ENCODE measurements around the gene SP3. TPM values are rescaled to one million over a fixed set of nuclear protein-coding genes. Genes with fewer than 3 reads are reported as not detected.

SP3 gene
- polyA plus RNA-seq, 3 donors from 2014 or later: 48.6 to 77.4 (median 53.2) TPM

- H3K36me3 Mint-ChIP-seq: no peaks in the 10 kb centered on the region
- H3K4me3 Mint-ChIP-seq: peak overlapping the region; percentile 1 to 69 (median 61)
- DNase-seq: no peak
- H3K9me3 Mint-ChIP-seq: no peaks in the 10 kb centered on the region
- peaks cover 0 to 6% (median 4%) of the 10 kb centered on the region in 3 donors for H3K27me3 Mint-ChIP-seq (ENCODE audit: low read depth in 3 of 3)
- peak overlapping the region; percentile 9 to 62 (median 44) for H3K27ac Mint-ChIP-seq
- peaks cover 56 to 70% of the 10 kb centered on the region in 2 donors for H3K4me1 Mint-ChIP-seq
Measured at GRCh38 chr2:173940208-173941020, 24.8 kb downstream of the SP3 start.

DNA sequence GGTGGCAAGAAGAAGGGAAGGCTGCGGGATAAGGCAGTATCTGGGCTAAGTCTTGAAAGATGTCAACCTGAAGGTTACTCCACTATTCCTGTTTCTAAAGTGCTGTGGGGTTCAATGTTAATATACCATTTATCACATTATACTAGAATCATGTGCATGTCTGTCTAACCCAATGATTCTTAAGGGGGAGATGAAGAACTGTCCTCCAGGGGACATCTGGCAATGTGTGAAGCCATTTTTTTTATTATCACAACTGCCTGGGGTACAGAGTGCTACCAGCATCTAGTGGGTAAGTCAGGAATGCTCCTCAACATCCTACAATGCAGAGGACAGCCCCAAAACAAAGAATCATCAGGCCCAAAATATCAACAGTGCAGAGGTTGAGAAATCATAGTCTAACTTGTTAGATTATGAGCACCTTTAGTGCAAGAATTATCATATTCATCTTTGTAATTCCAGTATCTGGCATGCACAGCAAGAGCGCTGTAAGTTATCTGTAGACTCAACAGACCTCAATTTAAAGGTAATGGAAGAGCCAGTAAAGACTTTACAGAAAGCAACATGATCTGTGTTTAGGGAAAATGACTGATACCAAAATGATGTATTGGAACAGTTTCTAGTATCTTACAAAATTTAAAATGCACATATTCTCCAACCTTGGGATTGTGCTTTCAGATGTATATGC, 26.3 kb downstream of the SP3 start:
- H3K27ac Mint-ChIP-seq: peak overlapping the region in 2 of 6 donors; percentile 23 to 32
- peaks cover 0 to 6% (median 4%) of the 10 kb centered on the region in 3 donors for H3K27me3 Mint-ChIP-seq (ENCODE audit: low read depth in 3 of 3)
- peak overlapping the region in 4 of 5 donors; percentile 10 to 44 (median 28) for H3K4me3 Mint-ChIP-seq
- DNase-seq: no peak
- no peaks in the 10 kb centered on the region for H3K9me3 Mint-ChIP-seq
- no peaks in the 10 kb centered on the region for H3K36me3 Mint-ChIP-seq
- peaks cover 42 to 60% of the 10 kb centered on the region in 2 donors for H3K4me1 Mint-ChIP-seq

- Mint-ChIP-seq H3K4me1 (peaks cover 30 to 49% of the 10 kb centered on the region in 2 donors), H3K27ac (no peak overlapping the region), H3K27me3 (ENCODE audit: low read depth in 3 of 3) (peaks cover 0 to 2% (median 2%) of the 10 kb centered on the region in 3 donors), H3K9me3 (no peaks in the 10 kb centered on the region), H3K4me3 (no peak overlapping the region), H3K36me3 (peaks cover 0 to 5% (median 0%) of the 10 kb centered on the region in 3 donors)
- DNase-seq: no peak
Measured at GRCh38 chr2:173935305-173935704, 29.9 kb downstream of the SP3 start.

GRCh38 chr2:173934895-173935294, 30.3 kb downstream of the SP3 start:
- H3K27me3 Mint-ChIP-seq (ENCODE audit: low read depth in 3 of 3): peaks cover 0 to 2% (median 2%) of the 10 kb centered on the region in 3 donors
- no peak overlapping the region for H3K4me3 Mint-ChIP-seq
- H3K9me3 Mint-ChIP-seq: no peaks in the 10 kb centered on the region
- H3K4me1 Mint-ChIP-seq: peaks cover 30 to 49% of the 10 kb centered on the region in 2 donors
- DNase-seq: no peak
- H3K36me3 Mint-ChIP-seq: peaks cover 0 to 5% (median 0%) of the 10 kb centered on the region in 3 donors
- H3K27ac Mint-ChIP-seq: peak overlapping the region in 2 of 6 donors; percentile 26 to 38

DNA sequence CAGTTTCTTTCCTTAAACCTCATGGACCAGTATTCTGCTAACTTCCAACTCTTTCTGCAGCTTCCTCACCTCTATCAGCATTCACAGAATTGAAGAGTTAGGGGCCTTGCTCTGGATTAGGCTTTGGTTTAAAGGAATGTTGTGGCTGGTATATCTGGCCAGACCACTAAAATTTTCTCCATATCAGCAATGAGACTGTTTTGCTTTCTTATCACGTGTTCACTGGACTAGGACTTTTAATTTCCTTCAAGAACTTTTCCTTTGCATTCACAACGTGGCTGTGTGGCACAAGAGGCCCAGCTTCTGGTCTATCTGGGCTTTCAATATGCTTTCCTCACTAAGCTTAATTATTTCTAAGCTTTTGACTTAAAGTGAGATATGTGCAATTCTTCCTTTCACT, 33.4 kb downstream of the SP3 start:
- peaks cover 2 to 5% (median 2%) of the 10 kb centered on the region in 3 donors for H3K36me3 Mint-ChIP-seq
- H3K27me3 Mint-ChIP-seq (ENCODE audit: low read depth in 3 of 3): peaks cover 0 to 2% (median 0%) of the 10 kb centered on the region in 3 donors
- no peaks in the 10 kb centered on the region for H3K9me3 Mint-ChIP-seq
- peak overlapping the region in 3 of 5 donors; percentile 6 to 60 (median 51) for H3K4me3 Mint-ChIP-seq
- H3K27ac Mint-ChIP-seq: peak overlapping the region in 2 of 6 donors; percentile 15 to 40
- H3K4me1 Mint-ChIP-seq: peaks cover 54 to 59% of the 10 kb centered on the region in 2 donors
- no peak for DNase-seq

DNA sequence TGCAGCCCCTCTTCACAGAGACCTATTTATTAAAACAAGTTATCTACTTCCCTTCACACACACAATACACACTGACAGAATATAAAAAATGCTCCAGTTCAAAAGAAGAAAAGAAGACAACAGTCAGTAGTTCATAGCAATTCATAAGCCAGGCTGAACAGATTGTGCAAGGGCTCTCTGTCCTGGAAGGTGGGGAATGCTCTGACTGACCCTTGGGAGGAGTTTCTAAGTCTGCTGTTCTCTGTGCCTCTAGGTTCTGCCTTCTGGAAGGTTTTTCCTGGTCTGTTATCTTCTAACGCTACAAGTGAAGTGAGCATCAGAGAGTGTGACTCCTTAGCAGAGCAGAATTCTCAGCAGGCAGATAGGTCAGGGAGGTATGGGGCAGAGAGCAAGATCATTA, 35.7 kb downstream of the SP3 start:
- H3K36me3 Mint-ChIP-seq: peaks cover 3 to 5% (median 3%) of the 10 kb centered on the region in 3 donors
- peaks cover 0 to 2% (median 0%) of the 10 kb centered on the region in 3 donors for H3K27me3 Mint-ChIP-seq (ENCODE audit: low read depth in 3 of 3)
- H3K27ac Mint-ChIP-seq: peak overlapping the region in 4 of 6 donors; percentile 4 to 15 (median 6)
- no peak for DNase-seq
- no peaks in the 10 kb centered on the region for H3K9me3 Mint-ChIP-seq
- H3K4me1 Mint-ChIP-seq: peaks cover 71 to 82% of the 10 kb centered on the region in 2 donors
- peak overlapping the region in 1 of 5 donors; percentile 12 for H3K4me3 Mint-ChIP-seq

DNA sequence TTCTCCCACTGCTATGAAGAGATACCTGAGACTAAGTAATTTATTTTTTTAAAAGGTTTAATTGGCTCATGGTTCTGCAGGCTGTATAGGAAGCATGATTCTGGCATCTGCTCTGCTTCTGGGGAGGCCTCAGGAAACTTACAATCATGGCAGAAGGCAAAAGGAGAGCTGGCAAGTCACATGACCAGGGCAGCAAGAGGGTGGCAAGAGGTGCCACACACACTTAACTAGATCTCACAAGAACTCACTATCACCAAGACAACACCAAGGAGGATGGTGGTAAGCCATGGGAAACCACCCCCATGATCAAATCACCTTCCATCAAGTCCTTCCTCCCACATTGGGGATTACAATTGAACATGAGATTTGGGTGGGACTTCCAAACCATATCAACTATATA, 38.3 kb downstream of the SP3 start:
- H3K9me3 Mint-ChIP-seq: no peaks in the 10 kb centered on the region
- peaks cover 85 to 100% of the 10 kb centered on the region in 2 donors for H3K4me1 Mint-ChIP-seq
- peak overlapping the region in 3 of 6 donors; percentile 13 to 80 (median 21) for H3K27ac Mint-ChIP-seq
- peaks cover 3 to 5% (median 3%) of the 10 kb centered on the region in 3 donors for H3K36me3 Mint-ChIP-seq
- DNase-seq: no peak
- peak overlapping the region in 1 of 5 donors; percentile 61 for H3K4me3 Mint-ChIP-seq
- H3K27me3 Mint-ChIP-seq (ENCODE audit: low read depth in 3 of 3): peaks cover 0 to 2% (median 2%) of the 10 kb centered on the region in 3 donors

GRCh38 chr2:173924285-173924684, 40.9 kb downstream of the SP3 start:
- DNase-seq: no peak
- Mint-ChIP-seq H3K4me3 (peak overlapping the region in 1 of 5 donors; percentile 24), H3K27ac (peak overlapping the region; percentile 20 to 57 (median 38)), H3K36me3 (peaks cover 0 to 3% (median 3%) of the 10 kb centered on the region in 3 donors), H3K4me1 (peaks cover 79 to 100% of the 10 kb centered on the region in 2 donors), H3K27me3 (ENCODE audit: low read depth in 3 of 3) (peaks cover 0 to 2% (median 2%) of the 10 kb centered on the region in 3 donors), H3K9me3 (no peaks in the 10 kb centered on the region)

- Mint-ChIP-seq H3K4me1 (peaks cover 74 to 100% of the 10 kb centered on the region in 2 donors), H3K4me3 (peak overlapping the region in 1 of 5 donors; percentile 19), H3K27ac (peak overlapping the region in 3 of 6 donors; percentile 52 to 68 (median 56)), H3K36me3 (peaks cover 1 to 10% (median 3%) of the 10 kb centered on the region in 3 donors), H3K27me3 (ENCODE audit: low read depth in 3 of 3) (peaks cover 0 to 2% (median 2%) of the 10 kb centered on the region in 3 donors), H3K9me3 (no peaks in the 10 kb centered on the region)
- DNase-seq: no peak
Measured at GRCh38 chr2:173922760-173923159, 42.4 kb downstream of the SP3 start.

- peaks cover 71 to 100% of the 10 kb centered on the region in 2 donors for H3K4me1 Mint-ChIP-seq
Measured at GRCh38 chr2:173922068-173922467, 43.1 kb downstream of the SP3 start.

DNA sequence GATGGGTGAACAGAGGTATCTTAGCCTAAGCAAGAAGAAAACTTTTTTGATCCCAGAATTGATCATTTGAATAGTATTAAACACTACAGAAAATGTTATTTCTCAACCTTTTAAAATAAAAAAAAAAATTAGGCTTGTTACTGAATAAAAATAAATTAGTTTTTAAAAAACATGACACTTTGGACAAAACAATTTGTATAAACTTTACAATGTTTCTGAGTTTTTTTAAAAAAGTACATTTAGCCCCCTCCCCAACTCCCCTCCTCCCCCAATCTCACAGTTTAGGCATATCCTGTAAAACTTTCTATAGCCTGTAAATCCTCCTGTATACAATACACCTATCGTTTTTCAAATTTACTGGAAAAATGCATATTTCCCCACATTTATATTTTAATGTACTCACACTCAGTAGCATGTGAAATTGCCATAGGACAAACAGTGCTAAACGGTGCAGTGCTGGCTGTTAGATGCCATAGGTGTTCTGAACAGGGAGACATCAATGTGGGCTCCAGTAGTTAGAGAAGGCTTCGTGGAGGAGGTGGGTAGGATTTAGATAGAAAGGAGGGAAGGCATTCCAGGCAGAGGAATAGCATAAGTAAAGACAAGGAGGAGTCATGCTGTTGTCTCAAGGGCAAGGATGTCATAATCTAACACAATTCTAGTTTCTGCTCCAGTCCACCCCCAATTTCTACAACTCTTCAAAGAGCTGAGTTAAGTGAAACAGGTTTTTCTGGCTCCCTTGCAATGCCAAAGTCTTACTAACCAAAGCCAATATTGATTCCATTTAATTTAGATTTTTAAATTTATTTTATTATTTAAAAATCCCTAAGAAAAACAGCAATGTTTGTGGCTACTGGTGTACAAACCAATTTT, 50.9 kb downstream of the SP3 start:
- Mint-ChIP-seq H3K9me3 (no peaks in the 10 kb centered on the region), H3K27me3 (ENCODE audit: low read depth in 3 of 3) (no peaks in the 10 kb centered on the region), H3K36me3 (peaks cover 7 to 38% (median 29%) of the 10 kb centered on the region in 3 donors), H3K4me3 (no peak overlapping the region), H3K4me1 (peaks cover 42 to 87% of the 10 kb centered on the region in 2 donors), H3K27ac (peak overlapping the region in 3 of 6 donors; percentile 30 to 60 (median 53))
- DNase-seq: no peak

More at GRCh38 chr2:173922068-173922467, 43.1 kb downstream of the SP3 start:
- Mint-ChIP-seq H3K27me3 (ENCODE audit: low read depth in 3 of 3) (peaks cover 0 to 2% (median 2%) of the 10 kb centered on the region in 3 donors), H3K36me3 (peaks cover 4 to 15% (median 6%) of the 10 kb centered on the region in 3 donors), H3K9me3 (no peaks in the 10 kb centered on the region), H3K4me3 (peak overlapping the region in 3 of 5 donors; percentile 11 to 49 (median 24)), H3K27ac (peak overlapping the region; percentile 52 to 84 (median 63))
- no peak for DNase-seq

GRCh38 chr2:173909846-173910245, 55.3 kb downstream of the SP3 start:
- no peaks in the 10 kb centered on the region for H3K9me3 Mint-ChIP-seq
- H3K27ac Mint-ChIP-seq: peak overlapping the region in 1 of 6 donors; percentile 1
- peaks cover 8 to 41% (median 24%) of the 10 kb centered on the region in 3 donors for H3K36me3 Mint-ChIP-seq
- DNase-seq: no peak
- no peak overlapping the region for H3K4me3 Mint-ChIP-seq
- peaks cover 24 to 44% of the 10 kb centered on the region in 2 donors for H3K4me1 Mint-ChIP-seq
- H3K27me3 Mint-ChIP-seq (ENCODE audit: low read depth in 3 of 3): peaks cover 0 to 2% (median 0%) of the 10 kb centered on the region in 3 donors

DNA sequence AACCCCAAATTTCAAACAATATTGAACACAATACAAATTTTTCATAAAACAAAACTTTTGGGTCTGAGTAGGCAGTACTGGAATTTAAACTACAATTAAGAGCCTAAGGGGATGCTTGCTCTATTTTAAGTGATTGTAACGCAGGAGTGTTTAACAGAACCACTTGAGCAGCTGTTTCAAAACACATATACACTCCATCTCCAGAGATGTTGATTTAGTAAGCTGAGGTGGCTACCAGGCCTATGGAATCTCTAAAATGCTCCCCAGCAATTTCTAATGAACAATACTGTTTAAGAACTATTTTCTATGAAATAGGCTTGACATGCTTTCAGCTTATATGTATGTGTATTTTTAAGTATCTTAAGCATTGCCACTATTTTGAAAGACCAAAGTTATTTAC, 58.5 kb downstream of the SP3 start:
- Mint-ChIP-seq H3K36me3 (peaks cover 8 to 41% (median 14%) of the 10 kb centered on the region in 3 donors), H3K4me1 (peaks cover 6 to 15% of the 10 kb centered on the region in 2 donors), H3K4me3 (no peak overlapping the region), H3K9me3 (no peaks in the 10 kb centered on the region), H3K27me3 (ENCODE audit: low read depth in 3 of 3) (peaks cover 0 to 5% (median 0%) of the 10 kb centered on the region in 3 donors), H3K27ac (peak overlapping the region in 1 of 6 donors; percentile 48)
- DNase-seq: no peak

Data from immature natural killer cell (primary cell).